ENCODE measurements around the gene CRISP3. TPM values are rescaled to one million over a fixed set of nuclear protein-coding genes. Genes with fewer than 3 reads are reported as not detected.

The CRISP3 gene
- total RNA-seq, 2 donors from 2014 or later: 0.99 to 6.0 TPM

DNA sequence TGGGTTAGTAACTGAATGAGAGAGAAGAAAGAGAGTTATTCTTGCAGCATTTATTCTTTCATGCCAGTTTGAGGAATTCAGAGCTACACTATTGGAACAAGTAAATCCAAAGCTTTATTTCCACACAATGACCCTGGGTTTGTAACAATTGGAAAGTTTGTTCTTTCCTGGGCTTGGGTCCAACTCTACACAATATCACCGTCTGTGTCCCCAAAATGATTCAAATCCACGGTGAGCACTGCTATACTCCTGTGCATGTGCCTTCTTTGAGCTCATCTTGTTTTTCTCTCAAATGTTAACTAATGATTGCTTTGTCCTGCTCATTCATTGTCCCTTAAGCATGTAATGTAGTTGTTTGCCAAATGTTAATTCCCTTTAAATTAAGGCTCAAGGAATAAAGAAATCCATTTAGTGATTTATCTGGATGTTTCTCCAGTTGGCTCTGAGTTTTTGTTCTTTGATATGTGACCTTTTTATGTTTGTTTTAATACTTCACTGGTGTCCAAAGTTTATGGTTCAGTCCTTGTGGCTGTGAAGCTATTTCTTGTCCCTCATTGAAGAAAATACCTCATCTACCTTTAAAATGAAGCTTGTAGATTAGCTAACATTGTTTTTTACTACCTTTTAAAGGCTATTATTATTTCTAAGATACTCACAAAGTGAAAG is 20.5 kb upstream of the CRISP3 start:
- Histone ChIP-seq H3K36me3 (replicated peaks in 1 of 2; ENCODE audit: insufficient read depth in 1 of 2, low read depth in 2 of 2) (no peaks in the 10 kb centered on the region), H3K4me3 (no peak overlapping the region), H3K27ac (no peak overlapping the region), H3K9me3 (no peaks in the 10 kb centered on the region), H3K27me3 (no peaks in the 10 kb centered on the region), H3K4me1 (no peaks in the 10 kb centered on the region)
- TF ChIP-seq, protein P1, sequence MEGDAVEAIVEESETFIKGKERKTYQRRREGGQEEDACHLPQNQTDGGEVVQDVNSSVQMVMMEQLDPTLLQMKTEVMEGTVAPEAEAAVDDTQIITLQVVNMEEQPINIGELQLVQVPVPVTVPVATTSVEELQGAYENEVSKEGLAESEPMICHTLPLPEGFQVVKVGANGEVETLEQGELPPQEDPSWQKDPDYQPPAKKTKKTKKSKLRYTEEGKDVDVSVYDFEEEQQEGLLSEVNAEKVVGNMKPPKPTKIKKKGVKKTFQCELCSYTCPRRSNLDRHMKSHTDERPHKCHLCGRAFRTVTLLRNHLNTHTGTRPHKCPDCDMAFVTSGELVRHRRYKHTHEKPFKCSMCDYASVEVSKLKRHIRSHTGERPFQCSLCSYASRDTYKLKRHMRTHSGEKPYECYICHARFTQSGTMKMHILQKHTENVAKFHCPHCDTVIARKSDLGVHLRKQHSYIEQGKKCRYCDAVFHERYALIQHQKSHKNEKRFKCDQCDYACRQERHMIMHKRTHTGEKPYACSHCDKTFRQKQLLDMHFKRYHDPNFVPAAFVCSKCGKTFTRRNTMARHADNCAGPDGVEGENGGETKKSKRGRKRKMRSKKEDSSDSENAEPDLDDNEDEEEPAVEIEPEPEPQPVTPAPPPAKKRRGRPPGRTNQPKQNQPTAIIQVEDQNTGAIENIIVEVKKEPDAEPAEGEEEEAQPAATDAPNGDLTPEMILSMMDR (IDR thresholded peaks at IDR 0.05): no peak
- no peak for TF ChIP-seq POLR2A (IDR thresholded peaks at IDR 0.05)
- ATAC-seq (peak; percentile 21), DNase-seq (no peak)
- 9 to 14% methylated on average over 2 of the region's 2 CpGs for WGBS, 2 donors
- intact Hi-C loops (cut with DNase I): no loop called here

DNA sequence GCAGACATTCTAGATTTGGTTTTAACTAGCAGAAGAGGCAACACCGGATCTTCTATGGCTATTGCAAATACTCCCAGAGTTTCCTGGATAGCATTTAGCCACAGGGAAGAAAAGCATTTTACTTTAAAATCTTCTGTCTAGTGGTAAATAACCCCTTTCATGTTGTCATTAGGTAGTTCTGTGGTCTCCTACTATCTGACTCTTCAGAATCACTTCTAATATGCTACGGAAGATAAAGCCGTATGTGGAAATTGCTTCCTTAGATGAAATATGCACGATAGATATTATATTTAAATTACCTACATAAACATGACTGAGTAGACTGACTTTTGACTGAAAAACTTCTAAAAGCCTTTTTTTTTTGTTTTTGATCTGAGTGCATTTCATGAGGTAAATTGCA is 759 bp downstream of the CRISP3 start:
- ATAC-seq (no peak), DNase-seq (no peak)
- Histone ChIP-seq H3K4me3 (no peak overlapping the region), H3K9me3 (no peaks in the 10 kb centered on the region), H3K27me3 (no peaks in the 10 kb centered on the region), H3K36me3 (replicated peaks in 1 of 2; ENCODE audit: insufficient read depth in 1 of 2, low read depth in 2 of 2) (no peaks in the 10 kb centered on the region), H3K4me1 (no peaks in the 10 kb centered on the region), H3K27ac (no peak overlapping the region)
- TF ChIP-seq POLR2A (IDR thresholded peaks at IDR 0.05): no peak
- TF ChIP-seq, protein P1 (IDR thresholded peaks at IDR 0.05): no peak
- WGBS, 2 donors: 74 to 84% methylated on average over 4 of the region's 4 CpGs
- intact Hi-C loops (cut with DNase I): no loop called here

DNA sequence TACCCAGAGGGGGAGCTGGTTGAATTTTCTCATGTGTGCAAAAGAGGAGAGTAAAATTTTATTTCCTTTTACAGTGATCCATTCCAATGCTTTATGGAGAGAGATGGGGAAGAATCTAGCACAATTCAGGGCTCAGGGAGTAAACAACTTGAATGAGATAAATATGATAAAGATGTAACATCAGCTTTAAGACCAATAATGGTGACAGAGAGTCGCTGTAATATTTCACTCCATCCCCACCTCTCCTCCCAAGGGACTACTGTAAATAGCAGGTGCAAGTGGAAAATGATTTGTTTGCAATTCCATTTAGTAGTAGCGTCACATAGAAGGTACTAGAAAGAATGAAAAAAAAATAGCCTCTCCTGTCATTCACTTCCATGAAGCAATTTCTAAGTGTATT is 4.8 kb downstream of the CRISP3 start:
- no peaks in the 10 kb centered on the region for H3K27me3 ChIP-seq
- DNase-seq (no peak), ATAC-seq (no peak)
- no peak for TF ChIP-seq POLR2A (IDR thresholded peaks at IDR 0.05)
- TF ChIP-seq, protein P1 (IDR thresholded peaks at IDR 0.05): no peak
- intact Hi-C loops (cut with DNase I): no loop called here
- H3K9me3 ChIP-seq: no peaks in the 10 kb centered on the region
- H3K4me3 ChIP-seq: no peak overlapping the region
- no peak overlapping the region for H3K27ac ChIP-seq
- no peaks in the 10 kb centered on the region for H3K4me1 ChIP-seq
- no peaks in the 10 kb centered on the region for H3K36me3 ChIP-seq (replicated peaks in 1 of 2; ENCODE audit: insufficient read depth in 1 of 2, low read depth in 2 of 2)
- 50 to 51% methylated on average over 2 of the region's 2 CpGs for WGBS, 2 donors

DNA sequence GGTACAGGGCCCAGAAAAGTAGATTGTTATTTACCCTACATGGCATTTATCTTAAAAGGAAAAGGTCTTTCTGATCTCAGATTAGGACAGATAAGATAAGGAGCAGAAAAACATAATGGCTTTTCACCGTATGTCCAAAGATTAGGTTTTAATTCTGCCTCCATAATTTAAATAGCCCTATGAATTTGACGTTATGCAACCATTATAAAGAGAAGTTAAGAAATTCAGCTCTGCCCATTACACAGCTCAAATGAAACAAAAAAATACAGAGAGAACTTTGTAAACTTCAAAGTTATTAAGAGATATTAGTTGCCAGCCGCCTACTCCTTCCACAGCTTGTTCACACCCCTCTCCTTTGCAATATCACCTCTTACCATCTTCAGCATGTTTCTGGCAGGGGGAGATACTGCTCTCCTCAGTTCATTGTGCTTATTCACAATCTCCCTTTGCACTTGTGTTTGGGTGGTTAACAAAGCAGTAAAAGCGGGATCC is 8.1 kb downstream of the CRISP3 start:
- WGBS, 2 donors: 40 to 44% methylated on average over 4 of the region's 4 CpGs
- H3K27ac ChIP-seq: no peak overlapping the region
- H3K4me3 ChIP-seq: no peak overlapping the region
- DNase-seq (no peak), ATAC-seq (no peak)
- H3K36me3 ChIP-seq (replicated peaks in 1 of 2; ENCODE audit: insufficient read depth in 1 of 2, low read depth in 2 of 2): no peaks in the 10 kb centered on the region
- no peaks in the 10 kb centered on the region for H3K27me3 ChIP-seq
- no peaks in the 10 kb centered on the region for H3K9me3 ChIP-seq
- H3K4me1 ChIP-seq: no peaks in the 10 kb centered on the region
- intact Hi-C loops (cut with DNase I): no loop called here
- TF ChIP-seq, protein P1 (IDR thresholded peaks at IDR 0.05): no peak
- no peak for TF ChIP-seq POLR2A (IDR thresholded peaks at IDR 0.05)

DNA sequence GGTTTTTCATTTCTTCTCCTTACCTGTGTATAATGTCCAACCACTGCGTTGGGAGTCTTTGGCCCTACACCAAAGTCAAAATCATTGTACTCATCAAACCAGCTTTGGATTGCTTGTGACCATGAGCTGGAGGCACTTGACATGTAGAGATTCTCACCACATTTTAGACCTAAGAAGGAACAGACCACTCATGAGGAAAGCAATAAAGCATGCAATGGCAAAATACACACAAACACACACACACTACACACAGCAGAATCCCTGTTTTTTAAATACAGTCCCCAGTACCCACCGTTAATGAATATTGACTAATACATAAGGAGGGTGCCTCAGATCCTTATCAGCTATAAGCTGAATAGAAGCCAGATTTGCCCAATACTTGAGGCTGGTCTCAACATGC is 10.5 kb downstream of the CRISP3 start:
- Histone ChIP-seq H3K36me3 (replicated peaks in 1 of 2; ENCODE audit: insufficient read depth in 1 of 2, low read depth in 2 of 2) (no peaks in the 10 kb centered on the region), H3K9me3 (no peaks in the 10 kb centered on the region), H3K4me1 (no peaks in the 10 kb centered on the region), H3K27me3 (no peaks in the 10 kb centered on the region), H3K27ac (no peak overlapping the region), H3K4me3 (no peak overlapping the region)
- ATAC-seq: no peak
- intact Hi-C loops (cut with DNase I): no loop called here
- no peak for DNase-seq
- WGBS, 2 donors: 48 to 61% methylated on average over 2 of the region's 2 CpGs
- TF ChIP-seq POLR2A (IDR thresholded peaks at IDR 0.05): no peak
- TF ChIP-seq, protein P1 (IDR thresholded peaks at IDR 0.05): no peak
